Sigmoid colon (tissue), 7 donors: ENCODE results near the gene COMMD3. TPM values are rescaled to one million over a fixed set of nuclear protein-coding genes. Genes with fewer than 3 reads are reported as not detected.

Source experiments
- DNase-seq: peaks from one replicate; pipeline ENCODE4 v3.0.0-alpha.2; 2019
- H3K27ac ChIP-seq, 4 donors: fragments of 200-600 bp; sonication (generic); one replicate each; pipeline ENCODE4 v1.5.1; 2016 to 2019; ENCODE audit warnings: mild to moderate bottlenecking in 1 of 4
- H3K27me3 ChIP-seq, 3 donors: fragments of 200-600 bp; sonication (generic); one replicate each; pipeline ENCODE4 v1.5.1; 2019; ENCODE audit warnings: mild to moderate bottlenecking in 1 of 3
- H3K36me3 ChIP-seq, 4 donors: fragments of 200-600 bp; sonication (generic); one replicate each; pipeline ENCODE4 v1.5.1; 2016 to 2019
- H3K4me1 ChIP-seq, 4 donors: fragments of 200-600 bp; sonication (generic); one replicate each; pipeline ENCODE4 v1.5.1; 2017 to 2019
- H3K4me3 ChIP-seq, 4 donors: fragments of 200-600 bp; sonication (generic); one replicate each; pipeline ENCODE4 v1.5.1; 2017 to 2019; ENCODE audit warnings: mild to moderate bottlenecking in 2 of 4, moderate library complexity in 1 of 4
- H3K9me3 ChIP-seq, 4 donors: fragments of 200-600 bp in 3 of 4; sonication (generic) in 3 of 4; one replicate each; pipeline versions ENCODE4 v1.5.1 to v1.6.1; 2013 to 2019
- CTCF ChIP-seq, 4 experiments: fragments of 450-650 bp in 3 of 4; fragments of 200-600 bp in 1 of 4; IDR thresholded peaks; one replicate each; pipeline ENCODE4 v1.5.1; 2016 to 2019; ENCODE audit warnings: antibody characterized with exemption in 4 of 4, mild to moderate bottlenecking in 3 of 4, moderate library complexity in 2 of 4
- EP300 ChIP-seq, 4 donors: sonication (generic); formaldehyde crosslinking; IDR thresholded peaks; one replicate each; pipeline ENCODE4 v1.6.1; 2017; ENCODE audit warnings: antibody characterized with exemption in 4 of 4
- POLR2A ChIP-seq, 2 donors: fragments of 450-650 bp; IDR thresholded peaks; one replicate each; pipeline ENCODE4 v1.6.1; 2016; ENCODE audit warnings: antibody characterized with exemption in 2 of 2, mild to moderate bottlenecking in 2 of 2, moderate library complexity in 2 of 2
- POLR2AphosphoS5 ChIP-seq, 4 donors: sonication (generic); formaldehyde crosslinking; IDR thresholded peaks; one replicate each; pipeline ENCODE4 v1.6.1; 2017; ENCODE audit warnings: antibody characterized with exemption in 4 of 4
- WGBS, 2 donors: extraction: QIAGEN DNeasy Blood & Tissue Kit; methylation state at CpG; one replicate each; pipeline ENCODE4 v1.1.7; 2013; 5-methylcytosine and 5-hydroxymethylcytosine counted together
- intact Hi-C: fragments of 100-400 bp; cut with DNase I; formaldehyde crosslinking; loops from one replicate; pipeline ENCODE4 v1.15.1; 2023
- polyA plus RNA-seq, 3 donors: library from polyadenylated mRNA; stranded (reverse); fragments of 200-250 nt; gene quantifications; one replicate each; pipeline ENCODE4 v1.2.3, GENCODE V29; 2013
- total RNA-seq, 4 donors: library from RNA; depleted of rRNA; stranded (reverse); fragments of >200 nt; gene quantifications; one replicate each; pipeline ENCODE4 v1.1.0, GENCODE V29; 2016
- donor health status: healthy with polysubstance abuse.
- donor health status: Bipolar disorder and iron deficiency.
- donor health status: healthy.

COMMD3 gene
- total and polyA plus RNA-seq, 7 donors: 42.3 to 80.1 (median 57.8) TPM

- H3K36me3 ChIP-seq: peaks cover 5 to 32% (median 9%) of the 10 kb centered on the region in 4 donors
- H3K27ac ChIP-seq: no peak overlapping the region
- H3K4me3 ChIP-seq: no peak overlapping the region
- H3K4me1 ChIP-seq: peaks cover 0 to 30% (median 29%) of the 10 kb centered on the region in 4 donors
- H3K27me3 ChIP-seq: peaks cover 33 to 38% (median 35%) of the 10 kb centered on the region in 3 donors
- H3K9me3 ChIP-seq: no peaks in the 10 kb centered on the region
- TF ChIP-seq POLR2A (IDR thresholded peaks at IDR 0.05): no peak
- TF ChIP-seq CTCF (IDR thresholded peaks at IDR 0.05): no peak
- no peak for TF ChIP-seq EP300 (IDR thresholded peaks at IDR 0.05)
- TF ChIP-seq POLR2AphosphoS5 (IDR thresholded peaks at IDR 0.05): no peak
- no peak for DNase-seq
- WGBS, 2 donors: 91 to 93% methylated on average over 7 of the region's 7 CpGs
- intact Hi-C loops: no loop called here
These were observed 16.0 kb downstream of the COMMD3 start for GRCh38 chr10:22332116-22332692.

- Histone ChIP-seq H3K4me3 (no peak overlapping the region), H3K9me3 (no peaks in the 10 kb centered on the region), H3K36me3 (peaks cover 5 to 20% (median 6%) of the 10 kb centered on the region in 4 donors), H3K27me3 (peaks cover 44 to 50% (median 47%) of the 10 kb centered on the region in 3 donors), H3K4me1 (peaks cover 0 to 30% (median 29%) of the 10 kb centered on the region in 4 donors), H3K27ac (no peak overlapping the region)
- 34 to 60% methylated on average over 25 of the region's 25 CpGs for WGBS, 2 donors
- intact Hi-C loops: no loop called here
- DNase-seq: no peak
- TF ChIP-seq EP300 (IDR thresholded peaks at IDR 0.05) (no peak), POLR2A (IDR thresholded peaks at IDR 0.05) (no peak), CTCF (IDR thresholded peaks at IDR 0.05) (no peak), POLR2AphosphoS5 (IDR thresholded peaks at IDR 0.05) (no peak)
These were observed 17.2 kb downstream of the COMMD3 start for GRCh38 chr10:22333167-22333974.

- Histone ChIP-seq H3K27me3 (peaks cover 46 to 55% (median 53%) of the 10 kb centered on the region in 3 donors), H3K9me3 (no peaks in the 10 kb centered on the region), H3K4me1 (peaks cover 0 to 30% (median 29%) of the 10 kb centered on the region in 4 donors), H3K4me3 (no peak overlapping the region), H3K36me3 (peaks cover 5 to 14% (median 6%) of the 10 kb centered on the region in 4 donors), H3K27ac (no peak overlapping the region)
- WGBS, 2 donors: 59 to 70% methylated on average over 16 of the region's 16 CpGs
- DNase-seq: no peak
- TF ChIP-seq CTCF (IDR thresholded peaks at IDR 0.05): no peak
- intact Hi-C loops: no loop called here
These were observed 17.7 kb downstream of the COMMD3 start for GRCh38 chr10:22333975-22334282.

GRCh38 chr10:22334414-22335172 is 18.4 kb downstream of the COMMD3 start:
- TF ChIP-seq POLR2A (IDR thresholded peaks at IDR 0.05): no peak
- TF ChIP-seq POLR2AphosphoS5 (IDR thresholded peaks at IDR 0.05): peak in 1 of 4 donors; percentile 6
- H3K27ac ChIP-seq: no peak overlapping the region
- peaks cover 0 to 31% (median 30%) of the 10 kb centered on the region in 4 donors for H3K4me1 ChIP-seq
- 18 to 25% methylated on average over 73 of the region's 73 CpGs for WGBS, 2 donors
- H3K9me3 ChIP-seq: no peaks in the 10 kb centered on the region
- peaks cover 0 to 8% (median 2%) of the 10 kb centered on the region in 4 donors for H3K36me3 ChIP-seq
- intact Hi-C loops: no loop called here
- peaks cover 52 to 62% (median 58%) of the 10 kb centered on the region in 3 donors for H3K27me3 ChIP-seq
- DNase-seq: no peak
- H3K4me3 ChIP-seq: peak overlapping the region; percentile 25 to 52 (median 38)
